HFF-Myc (cell line): Measurements from ENCODE around the gene JPH4.
"Not testable (repeated sequence)": the region's sequence is repeated elsewhere in the genome, so short reads cannot be mapped to it uniquely, and the experiment has no call there.

ENCODE experiments used
- DNase-seq: peaks from one replicate; pipeline ENCODE4 v3.0.0-alpha.2; 2011; ENCODE audit warnings: low read depth; ENCODE audit errors: extremely low read depth
- H3K4me3 ChIP-seq: replicated peaks from 2 replicates; pipeline ENCODE4 v1.5.1; 2011; ENCODE audit warnings: low read depth, mild to moderate bottlenecking, control low read depth, low read length
- TF ChIP-seq, protein P1 (sequence below): IDR thresholded peaks from 2 replicates; pipeline ENCODE4 v1.5.1; 2012; ENCODE audit warnings: mild to moderate bottlenecking, low read depth, low read length, control low read depth; ENCODE audit errors: missing control alignments

The JPH4 gene

GRCh38 chr14:23539248-23540140, 39.1 kb downstream of the JPH4 start:
- DNase-seq, result no peak
- H3K4me3 ChIP-seq, result no peak overlapping the region
- TF ChIP-seq, protein P1, sequence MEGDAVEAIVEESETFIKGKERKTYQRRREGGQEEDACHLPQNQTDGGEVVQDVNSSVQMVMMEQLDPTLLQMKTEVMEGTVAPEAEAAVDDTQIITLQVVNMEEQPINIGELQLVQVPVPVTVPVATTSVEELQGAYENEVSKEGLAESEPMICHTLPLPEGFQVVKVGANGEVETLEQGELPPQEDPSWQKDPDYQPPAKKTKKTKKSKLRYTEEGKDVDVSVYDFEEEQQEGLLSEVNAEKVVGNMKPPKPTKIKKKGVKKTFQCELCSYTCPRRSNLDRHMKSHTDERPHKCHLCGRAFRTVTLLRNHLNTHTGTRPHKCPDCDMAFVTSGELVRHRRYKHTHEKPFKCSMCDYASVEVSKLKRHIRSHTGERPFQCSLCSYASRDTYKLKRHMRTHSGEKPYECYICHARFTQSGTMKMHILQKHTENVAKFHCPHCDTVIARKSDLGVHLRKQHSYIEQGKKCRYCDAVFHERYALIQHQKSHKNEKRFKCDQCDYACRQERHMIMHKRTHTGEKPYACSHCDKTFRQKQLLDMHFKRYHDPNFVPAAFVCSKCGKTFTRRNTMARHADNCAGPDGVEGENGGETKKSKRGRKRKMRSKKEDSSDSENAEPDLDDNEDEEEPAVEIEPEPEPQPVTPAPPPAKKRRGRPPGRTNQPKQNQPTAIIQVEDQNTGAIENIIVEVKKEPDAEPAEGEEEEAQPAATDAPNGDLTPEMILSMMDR, result peak; percentile 77

- no peak for DNase-seq
- no peak overlapping the region for H3K4me3 ChIP-seq
- TF ChIP-seq, protein P1, result no peak
Measured at GRCh38 chr14:23538785-23539184, 39.8 kb downstream of the JPH4 start.

DNA sequence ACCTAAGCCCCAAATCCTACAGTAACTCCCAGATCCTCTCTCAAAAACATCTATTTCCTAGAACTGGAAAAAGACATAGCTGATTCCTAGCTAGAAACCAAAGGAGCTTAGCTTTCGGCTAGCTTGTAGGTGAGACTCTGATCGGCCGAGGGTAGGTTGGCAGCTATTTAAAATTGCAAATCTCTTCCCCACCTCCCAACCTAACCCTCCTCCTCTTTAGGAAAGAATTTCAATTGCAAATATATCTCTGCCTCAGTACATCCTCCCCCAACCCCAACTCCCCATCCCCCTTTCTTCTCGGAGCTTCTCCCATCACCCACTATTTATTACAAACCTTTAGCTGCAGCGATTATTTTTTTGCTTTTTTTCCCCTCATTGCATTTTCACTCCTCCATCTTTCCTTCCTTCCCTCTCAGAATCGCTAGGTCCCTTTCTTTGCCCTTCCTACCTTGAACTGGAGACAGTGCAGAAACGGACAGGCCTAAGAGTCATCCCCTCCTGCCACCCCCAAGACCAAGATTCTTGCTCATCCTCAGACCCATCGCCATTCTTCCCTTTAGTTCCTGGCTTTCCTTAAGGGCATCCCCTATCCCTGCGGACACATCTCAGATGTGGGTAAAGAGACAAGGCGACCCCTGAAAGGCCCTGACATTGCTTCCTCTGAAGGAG, 40.4 kb downstream of the JPH4 start:
- TF ChIP-seq, protein P1, result no peak
- H3K4me3 ChIP-seq, result no peak overlapping the region

GRCh38 chr14:23537351-23538049, 41.1 kb downstream of the JPH4 start:
- TF ChIP-seq, protein P1, result no peak
- no peak overlapping the region for H3K4me3 ChIP-seq
- DNase-seq, result no peak

More for the DNA sequence above, 40.4 kb downstream of the JPH4 start:
- no peak for DNase-seq

GRCh38 chr14:23536906-23537305, 41.7 kb downstream of the JPH4 start:
- not testable (repeated sequence) for DNase-seq, H3K4me3 ChIP-seq

GRCh38 chr14:23536494-23536893, 42.1 kb downstream of the JPH4 start:
- H3K4me3 ChIP-seq, result no peak overlapping the region
- TF ChIP-seq, protein P1, result no peak
- DNase-seq, result no peak

- no peak overlapping the region for H3K4me3 ChIP-seq
- no peak for DNase-seq
- TF ChIP-seq, protein P1, result no peak
Measured at GRCh38 chr14:23535943-23536342, 42.6 kb downstream of the JPH4 start.
